Measurements from ENCODE around the gene CASZ1. TPM values are rescaled to one million over a fixed set of nuclear protein-coding genes. Genes with fewer than 3 reads are reported as not detected.

Gene CASZ1
- total RNA-seq, 1 donor from 2014 or later: 5.7 TPM

DNA sequence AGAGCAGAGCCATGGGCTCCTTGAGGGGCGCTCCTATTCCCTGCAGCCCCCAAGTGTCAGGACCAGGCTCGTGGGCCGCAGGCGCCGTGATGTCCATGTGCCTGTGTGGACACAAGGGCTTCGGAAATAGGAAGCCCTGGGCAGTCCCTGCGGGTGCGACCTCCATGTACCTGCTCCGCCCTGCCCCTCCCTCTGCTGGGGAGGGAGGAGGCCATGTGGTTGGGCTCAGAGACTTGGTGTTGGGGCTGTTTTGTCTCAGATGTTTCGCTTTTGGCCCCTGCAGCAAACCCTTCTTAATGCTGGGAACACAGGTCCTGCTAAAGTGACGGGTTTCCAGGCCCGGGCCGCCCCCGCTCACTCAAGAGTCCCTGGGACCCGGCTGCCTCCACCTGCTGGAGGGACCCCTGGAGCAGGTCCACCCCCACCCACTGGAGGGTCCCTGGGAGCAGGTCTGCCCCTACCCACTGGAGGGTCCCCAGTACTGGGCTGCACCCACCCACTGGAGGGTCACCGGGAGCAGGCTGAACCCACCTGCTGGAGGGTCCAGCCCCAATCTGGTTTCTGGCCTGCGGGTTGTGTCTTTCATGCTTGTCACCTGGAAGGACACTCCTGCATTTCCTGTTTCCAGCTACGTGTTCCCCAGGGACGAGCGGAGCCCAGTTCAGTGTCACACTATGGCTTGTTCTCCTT lies 165.2 kb downstream of the CASZ1 start:
- DNase-seq (ENCODE audit: extremely low read depth, low read depth, low spot score): no peak

DNA sequence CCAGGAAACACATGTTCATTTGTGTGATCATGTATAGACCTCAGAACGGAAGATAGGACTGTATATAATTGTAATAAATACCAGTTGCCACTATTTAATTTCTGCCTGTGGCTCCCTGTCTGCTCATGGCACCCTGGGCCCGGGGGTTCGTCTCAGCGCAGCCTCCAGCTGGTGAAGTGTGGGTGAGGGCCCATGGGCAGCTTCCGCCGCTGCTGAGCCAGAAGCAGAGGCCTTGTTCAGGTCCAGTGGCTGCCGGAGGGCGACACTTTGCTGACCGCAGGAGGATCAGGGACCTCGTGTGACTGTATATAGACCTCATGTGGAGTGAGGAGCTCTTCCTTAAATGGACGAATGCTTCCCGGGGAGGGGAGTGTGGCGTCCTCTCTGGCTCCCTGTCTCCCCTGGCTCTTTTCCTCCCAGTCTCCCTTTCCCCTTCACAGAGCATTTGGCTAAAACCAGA lies 165.8 kb downstream of the CASZ1 start:
- DNase-seq (ENCODE audit: extremely low read depth, low read depth, low spot score): no peak

DNA sequence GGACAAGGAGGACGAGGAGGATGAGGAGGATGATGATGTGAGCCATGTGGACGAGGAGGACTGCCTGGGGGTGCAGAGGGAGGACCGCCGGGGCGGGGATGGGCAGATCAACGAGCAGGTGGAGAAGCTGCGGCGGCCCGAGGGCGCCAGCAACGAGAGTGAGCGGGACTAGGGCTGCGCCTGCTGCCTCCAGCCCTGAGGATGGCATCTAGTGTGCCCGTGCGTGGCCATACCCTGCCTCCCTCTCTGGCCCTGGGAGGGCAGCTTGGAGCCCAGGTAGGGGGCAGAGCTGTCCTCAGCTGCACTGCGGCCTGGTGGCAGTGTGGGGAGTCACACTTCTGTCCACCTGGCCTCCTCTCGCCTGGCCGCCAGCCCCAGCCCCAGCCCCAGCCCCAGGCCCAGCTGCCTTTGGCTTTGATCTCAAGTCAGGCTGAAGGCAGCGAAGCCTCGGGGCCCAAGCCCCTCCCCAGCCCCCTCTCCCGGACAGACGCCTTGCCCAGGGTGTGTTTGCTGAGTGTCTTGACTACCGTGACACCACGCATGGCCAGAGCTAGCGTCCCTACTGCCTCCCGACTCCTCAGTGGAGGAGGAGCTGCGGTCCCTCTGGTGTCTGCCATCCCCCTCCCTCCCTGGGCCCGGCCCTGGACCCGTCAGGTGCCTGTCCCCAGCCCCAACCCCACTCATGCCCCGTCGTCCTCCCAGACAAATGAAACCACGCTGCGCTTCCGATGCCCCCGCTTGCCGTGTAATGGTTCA lies 166.5 kb downstream of the CASZ1 start:
- no peak for DNase-seq (ENCODE audit: extremely low read depth, low read depth, low spot score)

GRCh38 chr1:10629091-10629815 lies 167.2 kb downstream of the CASZ1 start:
- no peak for DNase-seq (ENCODE audit: extremely low read depth, low read depth, low spot score)

DNA sequence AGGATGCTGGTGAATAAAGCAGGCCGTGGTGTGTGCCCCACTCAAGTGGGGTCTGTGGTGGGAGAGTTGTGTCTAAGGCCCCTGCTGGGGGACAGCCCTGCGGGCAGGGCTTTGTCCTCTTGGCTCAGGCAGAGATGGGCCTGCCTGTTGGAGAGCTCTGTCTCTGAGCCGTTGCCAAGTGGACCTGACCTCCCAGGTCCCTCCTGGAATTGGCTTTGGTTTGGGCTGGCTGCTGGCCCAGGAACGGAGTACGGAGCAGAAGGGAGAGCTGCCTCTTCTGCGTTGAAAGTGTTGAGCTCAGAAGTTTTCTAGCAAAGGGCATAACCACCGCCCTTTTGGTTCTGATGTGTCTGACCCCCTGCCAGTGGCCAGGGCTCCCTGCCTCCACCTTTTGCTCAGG lies 167.8 kb downstream of the CASZ1 start:
- no peak for DNase-seq (ENCODE audit: extremely low read depth, low read depth, low spot score)

DNA sequence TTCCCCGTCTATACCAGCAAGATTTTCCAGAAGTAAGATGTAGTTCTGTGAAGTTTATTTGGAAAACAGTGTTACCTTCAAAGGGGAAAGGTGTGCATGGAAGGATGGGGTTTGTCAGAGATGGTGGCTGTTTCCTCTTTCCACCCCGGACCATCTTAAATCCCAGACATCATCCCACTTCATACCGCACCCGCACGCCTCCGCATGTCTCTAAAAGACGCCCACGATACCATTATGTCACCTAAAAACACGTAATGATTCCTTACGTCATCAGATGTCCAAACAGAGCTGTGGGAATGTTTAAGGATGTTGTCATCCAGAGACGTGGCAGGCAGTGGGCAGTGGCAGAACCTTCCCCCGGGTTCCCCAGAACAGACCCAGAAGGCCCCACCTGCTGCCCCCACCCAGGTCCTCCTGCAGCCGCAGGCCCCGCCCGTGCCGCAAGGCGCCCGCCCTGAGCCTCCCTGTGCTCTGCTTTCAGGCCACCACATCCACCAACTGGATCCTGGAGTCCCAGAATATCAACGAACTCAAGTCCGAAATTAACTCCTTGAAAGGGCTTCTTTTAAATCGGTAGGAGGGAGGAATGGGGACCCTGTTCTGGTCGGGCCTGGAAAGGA lies 169.5 kb downstream of the CASZ1 start:
- DNase-seq (ENCODE audit: extremely low read depth, low read depth, low spot score): no peak

DNA sequence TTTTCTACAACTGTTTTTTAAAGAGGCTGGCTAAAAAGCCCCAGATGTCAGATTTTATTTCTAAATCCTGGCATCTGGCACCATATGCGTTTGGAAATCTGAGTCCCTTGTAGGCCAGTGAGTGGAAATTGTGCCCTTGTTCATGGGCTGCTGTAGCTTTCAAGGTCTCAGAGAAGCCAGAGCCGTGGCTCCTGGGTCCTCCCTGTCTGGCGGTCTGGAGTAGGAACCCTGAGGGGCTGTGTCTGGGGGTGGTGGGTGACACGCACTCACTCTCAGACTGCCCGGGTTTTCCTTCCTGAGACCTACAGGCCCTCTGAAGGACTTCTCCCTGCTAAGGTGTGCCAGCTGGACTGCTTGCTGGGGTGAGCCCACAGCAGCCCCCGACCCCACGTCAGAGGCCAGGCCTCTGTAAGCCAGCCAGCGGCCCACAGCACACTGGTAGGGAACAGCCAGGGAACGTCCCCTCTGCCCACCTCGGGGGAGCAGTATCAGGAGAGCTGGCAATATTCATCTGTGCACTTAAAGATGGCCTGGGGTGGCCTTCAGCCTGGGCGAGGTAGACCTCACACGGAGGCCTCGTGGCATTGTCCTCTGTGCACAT lies 170.2 kb downstream of the CASZ1 start:
- no peak for DNase-seq (ENCODE audit: extremely low read depth, low read depth, low spot score)

- DNase-seq (ENCODE audit: extremely low read depth, low read depth, low spot score): no peak
Measured at GRCh38 chr1:10625554-10625953, 170.9 kb downstream of the CASZ1 start.

GRCh38 chr1:10625076-10625475 lies 171.4 kb downstream of the CASZ1 start:
- DNase-seq (ENCODE audit: extremely low read depth, low read depth, low spot score): no peak

- DNase-seq (ENCODE audit: extremely low read depth, low read depth, low spot score): no peak
Measured at GRCh38 chr1:10624256-10625050, 172.0 kb downstream of the CASZ1 start.

DNA sequence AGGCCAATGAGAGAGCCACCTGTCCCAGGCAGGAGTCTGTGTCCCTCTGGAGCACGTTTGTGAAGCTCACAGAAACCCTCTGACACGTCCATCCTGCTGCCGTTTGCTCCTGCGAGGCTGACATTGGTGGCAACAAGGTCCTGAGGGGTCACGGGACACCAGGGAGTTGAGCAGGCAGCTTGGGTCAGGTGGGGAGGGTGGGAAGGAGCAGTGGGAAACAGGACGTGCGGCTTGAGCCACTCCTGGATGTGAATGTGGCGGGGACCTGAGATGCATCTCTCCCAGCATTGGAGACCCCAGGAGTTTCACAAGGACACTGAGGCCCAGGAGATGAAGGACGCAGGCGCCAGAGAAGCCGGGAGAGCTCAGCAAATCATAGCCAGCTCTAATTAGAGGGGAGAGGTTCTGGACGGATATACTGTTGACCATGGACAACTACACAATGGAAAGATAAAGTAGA lies 172.7 kb downstream of the CASZ1 start:
- DNase-seq (ENCODE audit: extremely low read depth, low read depth, low spot score): no peak

DNA sequence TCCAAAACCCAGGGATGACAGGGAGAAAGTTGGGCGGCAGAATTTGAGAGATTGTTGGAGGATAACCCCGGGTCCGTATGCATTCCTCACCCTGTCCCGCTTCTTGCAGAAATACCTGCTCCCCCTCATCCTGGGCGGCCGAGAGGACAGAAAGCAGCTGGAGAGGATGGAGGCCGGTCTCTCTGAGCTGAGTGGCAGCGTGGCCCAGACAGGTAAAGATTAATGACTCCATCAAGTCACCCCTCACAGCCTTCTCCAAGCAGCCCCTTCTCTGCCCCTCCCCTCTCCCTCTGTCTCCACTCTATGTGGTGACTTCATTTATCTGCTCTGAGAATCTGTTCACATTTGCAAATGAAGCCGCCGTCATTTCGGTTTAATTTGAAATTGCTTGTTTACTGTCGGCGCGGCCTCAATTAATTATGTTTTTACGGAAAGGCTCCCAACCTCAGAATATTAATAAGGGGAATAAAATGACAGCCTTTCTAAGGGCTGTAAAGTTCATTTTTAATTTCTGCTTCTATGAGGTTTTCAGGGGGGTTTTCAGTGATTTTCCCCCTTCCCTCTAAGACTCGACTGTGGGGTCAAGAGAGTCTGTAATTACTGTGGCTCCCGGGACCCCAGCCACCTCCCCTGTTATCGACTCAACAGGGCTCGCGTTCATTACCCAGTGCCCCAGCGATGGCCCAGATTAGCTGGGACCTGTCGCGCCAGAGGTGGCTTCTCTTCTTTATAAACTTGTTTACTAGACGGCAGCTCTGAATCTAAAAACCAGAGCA lies 173.3 kb downstream of the CASZ1 start:
- DNase-seq (ENCODE audit: extremely low read depth, low read depth, low spot score): no peak

GRCh38 chr1:10621906-10622305 lies 174.5 kb downstream of the CASZ1 start:
- DNase-seq (ENCODE audit: extremely low read depth, low read depth, low spot score): no peak

GRCh38 chr1:10620776-10621175 lies 175.7 kb downstream of the CASZ1 start:
- DNase-seq (ENCODE audit: extremely low read depth, low read depth, low spot score): no peak

- no peak for DNase-seq (ENCODE audit: extremely low read depth, low read depth, low spot score)
Measured at GRCh38 chr1:10617931-10618885, 178.2 kb downstream of the CASZ1 start.

DNA sequence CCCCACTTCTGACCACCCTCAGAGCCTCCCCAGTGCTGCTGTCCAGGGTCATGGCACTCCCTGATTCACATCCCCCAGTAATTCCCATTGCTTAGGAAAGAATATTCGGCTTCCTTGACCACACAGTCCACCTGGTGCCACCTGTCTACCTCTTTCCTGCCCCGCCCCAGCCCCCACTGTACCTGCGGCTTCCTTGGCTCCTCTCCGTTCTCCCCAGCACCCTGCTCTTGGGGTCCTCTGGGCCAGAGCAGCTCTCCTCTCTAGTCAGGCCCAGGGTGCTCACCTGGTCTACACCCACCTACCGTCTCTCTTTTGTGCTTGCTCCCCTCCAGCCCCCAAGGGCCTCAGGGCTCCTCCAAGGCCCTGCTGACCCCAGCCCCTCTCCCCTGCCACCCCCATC lies 179.1 kb downstream of the CASZ1 start:
- DNase-seq (ENCODE audit: extremely low read depth, low read depth, low spot score): no peak

GRCh38 chr1:10616696-10617095 lies 179.8 kb downstream of the CASZ1 start:
- DNase-seq (ENCODE audit: extremely low read depth, low read depth, low spot score): no peak
